K562 (cell line): ENCODE results near the gene MAK. TPM values are rescaled to one million over a fixed set of nuclear protein-coding genes. Genes with fewer than 3 reads are reported as not detected.

ENCODE experiments used
- ATF1 ChIP-seq, 2 experiments: fragments of 450-650 bp in 1 of 2; IDR thresholded peaks; 2 replicates each; pipeline ENCODE4 v1.6.1; 2016; ENCODE audit warnings: missing compliant biosample characterization in 1 of 2, missing genetic modification characterization in 1 of 2
- COPS2 ChIP-seq: fragments of 450-650 bp; conservative IDR thresholded peaks from 2 replicates; pipeline ENCODE4 v1.6.1; 2016; ENCODE audit warnings: mild to moderate bottlenecking, moderate library complexity
- HIVEP1 ChIP-seq: fragments of 250-450 bp; sonication (Bioruptor Pico); IDR thresholded peaks from 2 replicates; pipeline ENCODE4 v1.4.0; 2020; ENCODE audit warnings: mild to moderate bottlenecking
- KLF16 ChIP-seq: IDR thresholded peaks from 2 replicates; pipeline ENCODE4 v1.6.1; 2016; ENCODE audit warnings: antibody characterized with exemption
- MCM7 ChIP-seq, 2 experiments: fragments of 450-650 bp; IDR thresholded peaks; 2 replicates each; pipeline ENCODE4 v1.6.1; 2016 to 2018
- MEF2A ChIP-seq: IDR thresholded peaks from 2 replicates; pipeline ENCODE4 v1.6.1; 2011; ENCODE audit warnings: low read depth, mild to moderate bottlenecking, low read length, moderate library complexity; ENCODE audit not compliant: control insufficient read depth
- MEIS2 ChIP-seq: fragments of 450-650 bp; IDR thresholded peaks from 2 replicates; pipeline ENCODE4 v1.6.1; 2014; ENCODE audit warnings: mild to moderate bottlenecking; ENCODE audit not compliant: partially characterized antibody
- MYNN ChIP-seq, 2 experiments: sonication (generic); formaldehyde crosslinking in 1 of 2; IDR thresholded peaks; 2 replicates each; pipeline versions ENCODE4 v1.5.0 to v1.6.1; 2016 to 2020; ENCODE audit warnings: antibody characterized with exemption in 1 of 2, missing genetic modification reagents in 1 of 2
- RAD51 ChIP-seq: fragments of 450-650 bp; IDR thresholded peaks from 2 replicates; pipeline ENCODE4 v1.7.1; 2016; ENCODE audit warnings: low read depth, mild to moderate bottlenecking, borderline replicate concordance
- SMARCA4 ChIP-seq: fragments of 450-650 bp; IDR thresholded peaks from 2 replicates; pipeline ENCODE4 v1.6.1; 2016
- STAG1 ChIP-seq: sonication (generic); formaldehyde crosslinking; IDR thresholded peaks from 2 replicates; pipeline ENCODE4 v1.5.0; 2020; ENCODE audit warnings: missing genetic modification reagents, borderline replicate concordance
- XRCC5 ChIP-seq: fragments of 200-400 bp; formaldehyde crosslinking; IDR thresholded peaks from 2 replicates; pipeline ENCODE4 v1.6.1; 2017; ENCODE audit warnings: low read depth, mild to moderate bottlenecking, low read length
- ZFP1 ChIP-seq: fragments of 450-650 bp; formaldehyde crosslinking; IDR thresholded peaks from 2 replicates; pipeline ENCODE4 v1.4.0; 2020; ENCODE audit warnings: mild to moderate bottlenecking, mixed read lengths
- ZNF165 ChIP-seq: fragments of 250-450 bp; sonication (Bioruptor Pico); IDR thresholded peaks from 2 replicates; pipeline ENCODE4 v1.4.0; 2020; ENCODE audit warnings: borderline replicate concordance
- ZNF589 ChIP-seq: fragments of 200-800 bp; sonication (Bioruptor generic); IDR thresholded peaks from 2 replicates; pipeline ENCODE4 v1.6.1; 2016; ENCODE audit warnings: low read depth, missing genetic modification characterization, missing compliant biosample characterization
- ZNF830 ChIP-seq: fragments of 250-450 bp; sonication (Bioruptor Pico); IDR thresholded peaks from 2 replicates; pipeline ENCODE4 v1.5.0; 2021; ENCODE audit warnings: mild to moderate bottlenecking
- ZSCAN29 ChIP-seq: fragments of 450-650 bp; IDR thresholded peaks from 2 replicates; pipeline ENCODE4 v1.6.1; 2017
- polyA plus RNA-seq, 8 experiments: library from polyadenylated mRNA; depleted of rRNA in 4 of 8; stranded (reverse) in 5 of 8; unstranded in 3 of 8; fragments of >200 nt; fragmentation: Nextera tagmentation in 2 of 8; fragmentation: Illumina TruSeq in 1 of 8; extraction: Ambion mirVana in 2 of 8; extraction: Trizol in 1 of 8; gene quantifications; 2 replicates each; pipeline versions ENCODE4 v1.2.1 to v1.2.3, GENCODE V29; 2011 to 2014; ENCODE audit warnings: inconsistent platforms in 1 of 8, missing spikeins in 1 of 8
- total RNA-seq, 7 experiments: library from RNA; depleted of rRNA in 6 of 7; stranded (reverse); fragments of >200 nt in 6 of 7; fragmentation: Illumina TruSeq in 2 of 7; extraction: Trizol in 2 of 7; gene quantifications; 2 replicates each; pipeline versions ENCODE4 v1.2.1 to v1.2.3, GENCODE V29; 2011 to 2021; ENCODE audit warnings: low replicate concordance in 1 of 7
- TF ChIP-seq, protein P1 (sequence below): fragments of 450-650 bp; formaldehyde crosslinking; IDR thresholded peaks from 2 replicates; pipeline ENCODE4 v1.4.0; 2020; ENCODE audit warnings: mild to moderate bottlenecking, moderate library complexity
- TF ChIP-seq, protein P2 (sequence below): sonication (generic); formaldehyde crosslinking; IDR thresholded peaks from 2 replicates; pipeline ENCODE4 v1.8.1; 2023; ENCODE audit warnings: mild to moderate bottlenecking, missing genetic modification reagents
- TF ChIP-seq, protein P3 (sequence below): sonication (generic); IDR thresholded peaks from 2 replicates; pipeline ENCODE4 v1.6.1; 2016

Gene MAK
- total and polyA plus RNA-seq, 9 of the 15 experiments (the other 6 are each of a cell fraction or from before 2014, with no cell fraction given) = 0.25 to 1.1 (median 0.53) TPM

GRCh38 chr6:10801224-10801848 is 37.0 kb downstream of the MAK start (continued):
- TF ChIP-seq MYNN (IDR thresholded peaks at IDR 0.05) = peak; percentile 19; the same call in 1 of the 2 replicates
- no peak for TF ChIP-seq MYNN (CRISPR knock-in tag; IDR thresholded peaks at IDR 0.05)
- TF ChIP-seq SMARCA4 = no peak
- TF ChIP-seq ATF1 (CRISPR knock-in tag; IDR thresholded peaks at IDR 0.05) = no peak
- peak; percentile 16; the same call in 1 of the 2 replicates for TF ChIP-seq ATF1 (tag; IDR thresholded peaks at IDR 0.05)
- TF ChIP-seq ZNF589 (CRISPR knock-in tag) = no peak
- TF ChIP-seq XRCC5 = peak; percentile 80; the same call in 1 of the 2 replicates
- no peak for TF ChIP-seq RAD51
- TF ChIP-seq ZNF165 = no peak
- no peak for TF ChIP-seq MCM7 (IDR thresholded peaks at IDR 0.05)
- TF ChIP-seq, protein P1, sequence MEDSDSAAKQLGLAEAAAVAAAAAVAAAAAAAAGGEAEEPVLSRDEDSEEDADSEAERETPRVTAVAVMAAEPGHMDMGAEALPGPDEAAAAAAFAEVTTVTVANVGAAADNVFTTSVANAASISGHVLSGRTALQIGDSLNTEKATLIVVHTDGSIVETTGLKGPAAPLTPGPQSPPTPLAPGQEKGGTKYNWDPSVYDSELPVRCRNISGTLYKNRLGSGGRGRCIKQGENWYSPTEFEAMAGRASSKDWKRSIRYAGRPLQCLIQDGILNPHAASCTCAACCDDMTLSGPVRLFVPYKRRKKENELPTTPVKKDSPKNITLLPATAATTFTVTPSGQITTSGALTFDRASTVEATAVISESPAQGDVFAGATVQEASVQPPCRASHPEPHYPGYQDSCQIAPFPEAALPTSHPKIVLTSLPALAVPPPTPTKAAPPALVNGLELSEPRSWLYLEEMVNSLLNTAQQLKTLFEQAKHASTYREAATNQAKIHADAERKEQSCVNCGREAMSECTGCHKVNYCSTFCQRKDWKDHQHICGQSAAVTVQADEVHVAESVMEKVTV (CRISPR knock-in tag) = peak; percentile 94
- TF ChIP-seq ZNF830 = no peak
- TF ChIP-seq COPS2 = no peak
- peak; percentile 59 for TF ChIP-seq KLF16
- TF ChIP-seq, protein P2, sequence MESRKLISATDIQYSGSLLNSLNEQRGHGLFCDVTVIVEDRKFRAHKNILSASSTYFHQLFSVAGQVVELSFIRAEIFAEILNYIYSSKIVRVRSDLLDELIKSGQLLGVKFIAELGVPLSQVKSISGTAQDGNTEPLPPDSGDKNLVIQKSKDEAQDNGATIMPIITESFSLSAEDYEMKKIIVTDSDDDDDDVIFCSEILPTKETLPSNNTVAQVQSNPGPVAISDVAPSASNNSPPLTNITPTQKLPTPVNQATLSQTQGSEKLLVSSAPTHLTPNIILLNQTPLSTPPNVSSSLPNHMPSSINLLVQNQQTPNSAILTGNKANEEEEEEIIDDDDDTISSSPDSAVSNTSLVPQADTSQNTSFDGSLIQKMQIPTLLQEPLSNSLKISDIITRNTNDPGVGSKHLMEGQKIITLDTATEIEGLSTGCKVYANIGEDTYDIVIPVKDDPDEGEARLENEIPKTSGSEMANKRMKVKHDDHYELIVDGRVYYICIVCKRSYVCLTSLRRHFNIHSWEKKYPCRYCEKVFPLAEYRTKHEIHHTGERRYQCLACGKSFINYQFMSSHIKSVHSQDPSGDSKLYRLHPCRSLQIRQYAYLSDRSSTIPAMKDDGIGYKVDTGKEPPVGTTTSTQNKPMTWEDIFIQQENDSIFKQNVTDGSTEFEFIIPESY (CRISPR knock-in tag) = peak; percentile 45; the same call in 1 of the 2 replicates
- TF ChIP-seq, protein P3, sequence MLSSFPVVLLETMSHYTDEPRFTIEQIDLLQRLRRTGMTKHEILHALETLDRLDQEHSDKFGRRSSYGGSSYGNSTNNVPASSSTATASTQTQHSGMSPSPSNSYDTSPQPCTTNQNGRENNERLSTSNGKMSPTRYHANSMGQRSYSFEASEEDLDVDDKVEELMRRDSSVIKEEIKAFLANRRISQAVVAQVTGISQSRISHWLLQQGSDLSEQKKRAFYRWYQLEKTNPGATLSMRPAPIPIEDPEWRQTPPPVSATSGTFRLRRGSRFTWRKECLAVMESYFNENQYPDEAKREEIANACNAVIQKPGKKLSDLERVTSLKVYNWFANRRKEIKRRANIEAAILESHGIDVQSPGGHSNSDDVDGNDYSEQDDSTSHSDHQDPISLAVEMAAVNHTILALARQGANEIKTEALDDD = no peak
- no peak for TF ChIP-seq ZFP1 (CRISPR knock-in tag)
- no peak for TF ChIP-seq MEF2A
- TF ChIP-seq HIVEP1 = no peak
- no peak for TF ChIP-seq ZSCAN29
- TF ChIP-seq STAG1 (CRISPR knock-in tag) = peak; percentile 81
- TF ChIP-seq MEIS2 = peak; percentile 3
